Neuronal stem cell (in vitro differentiated cells): ENCODE data around the gene OR7C2.
A peak's percentile ranks its signal among the peaks of the same experiment; 100 is the strongest.

ENCODE experiments used
- DNase-seq: peaks from one replicate; pipeline ENCODE4 v3.0.0-alpha.2; 2013; ENCODE audit warnings: low spot score
- H2AFZ ChIP-seq: one replicate; pipeline ENCODE4 v1.6.1; 2013; ENCODE audit warnings: mild to moderate bottlenecking, low read length, inconsistent platforms
- H2AK5ac ChIP-seq: 2 replicates; pipeline ENCODE4 v1.6.1; 2013; ENCODE audit warnings: low read depth, mild to moderate bottlenecking, inconsistent platforms, low read length, moderate library complexity, mixed read lengths
- H2BK120ac ChIP-seq: 2 replicates; pipeline ENCODE4 v1.6.1; 2013; ENCODE audit warnings: low read depth, mild to moderate bottlenecking, inconsistent platforms, low read length, moderate library complexity, mixed read lengths
- H2BK12ac ChIP-seq: one replicate; pipeline ENCODE4 v1.6.1; 2013; ENCODE audit warnings: low read length, inconsistent platforms
- H2BK15ac ChIP-seq: 2 replicates; pipeline ENCODE4 v1.6.1; 2013; ENCODE audit warnings: mild to moderate bottlenecking, low read length, inconsistent platforms, mixed read lengths
- H2BK5ac ChIP-seq: one replicate; pipeline ENCODE4 v1.6.1; 2013; ENCODE audit warnings: inconsistent platforms, mild to moderate bottlenecking, low read length, moderate library complexity
- H3K14ac ChIP-seq: one replicate; pipeline ENCODE4 v1.6.1; 2013; ENCODE audit warnings: low read length, inconsistent platforms
- H3K18ac ChIP-seq: 2 replicates; pipeline ENCODE4 v1.6.1; 2013; ENCODE audit warnings: low read length, inconsistent platforms
- H3K23ac ChIP-seq: 2 replicates; pipeline ENCODE4 v1.6.1; 2013; ENCODE audit warnings: low read depth, mild to moderate bottlenecking, mixed read lengths, low read length, inconsistent platforms; ENCODE audit not compliant: poor library complexity
- H3K27ac ChIP-seq: replicated peaks from 3 replicates; pipeline ENCODE4 v1.5.1; 2013; ENCODE audit warnings: low read length, inconsistent platforms
- H3K27me3 ChIP-seq, 3 experiments: 2 replicates each; pipeline ENCODE4 v1.6.1; 2013; ENCODE audit warnings: low read length in 3 of 3, mild to moderate bottlenecking in 2 of 3, inconsistent platforms in 1 of 3, low read depth in 1 of 3, mixed read lengths in 1 of 3, moderate library complexity in 1 of 3; ENCODE audit not compliant: control insufficient read depth in 3 of 3, insufficient read depth in 3 of 3
- H3K36me3 ChIP-seq, 2 donors: replicated peaks in 1 of 2; 2 replicates each; pipeline ENCODE4 v1.6.1; 2013; ENCODE audit warnings: low read length in 2 of 2; ENCODE audit not compliant: control insufficient read depth in 2 of 2, insufficient read depth in 2 of 2
- H3K4ac ChIP-seq: 2 replicates; pipeline ENCODE4 v1.6.1; 2013; ENCODE audit warnings: inconsistent platforms, mild to moderate bottlenecking, low read length, moderate library complexity
- H3K4me1 ChIP-seq, 2 donors: 1 replicate in 1 of 2; 2 replicates in 1 of 2; pipeline ENCODE4 v1.6.1; 2013; ENCODE audit warnings: low read length in 2 of 2, low read depth in 1 of 2; ENCODE audit not compliant: control insufficient read depth in 2 of 2, insufficient read depth in 1 of 2
- H3K4me2 ChIP-seq: one replicate; pipeline ENCODE4 v1.6.1; 2013; ENCODE audit warnings: mild to moderate bottlenecking, low read length, inconsistent platforms; ENCODE audit not compliant: insufficient read depth, poor library complexity, severe bottlenecking
- H3K4me3 ChIP-seq, 2 donors: 2 replicates each; pipeline ENCODE4 v1.5.1; 2013; ENCODE audit warnings: low read length in 2 of 2, mild to moderate bottlenecking in 2 of 2, inconsistent platforms in 1 of 2, moderate library complexity in 1 of 2
- H3K79me1 ChIP-seq: one replicate; pipeline ENCODE4 v1.6.1; 2013; ENCODE audit warnings: low read depth, mild to moderate bottlenecking, inconsistent platforms, low read length, moderate library complexity
- H3K9ac ChIP-seq: one replicate; pipeline ENCODE4 v1.6.1; 2013; ENCODE audit warnings: mild to moderate bottlenecking, low read depth, low read length, inconsistent platforms; ENCODE audit not compliant: poor library complexity
- H3K9me3 ChIP-seq, 2 donors: replicated peaks in 1 of 2; 2 replicates each; pipeline versions ENCODE3 to v1.6.1; 2013; ENCODE audit warnings: low read length in 2 of 2, mild to moderate bottlenecking in 2 of 2, inconsistent platforms in 1 of 2, low read depth in 1 of 2, mixed read lengths in 1 of 2, moderate library complexity in 1 of 2; ENCODE audit not compliant: control insufficient read depth in 2 of 2, insufficient read depth in 1 of 2
- H4K8ac ChIP-seq: one replicate; pipeline ENCODE4 v1.6.1; 2013; ENCODE audit warnings: low read depth, mild to moderate bottlenecking, inconsistent platforms, low read length, moderate library complexity
- H4K91ac ChIP-seq: one replicate; pipeline ENCODE4 v1.6.1; 2013; ENCODE audit warnings: low read length, low read depth, mild to moderate bottlenecking, inconsistent platforms; ENCODE audit not compliant: poor library complexity
- WGBS, 2 donors: extraction: QIAGEN DNeasy Blood & Tissue Kit; methylation state at CpG; one replicate each; pipeline ENCODE4 v1.1.7; 2013; ENCODE audit warnings: missing lambda C conversion rate in 2 of 2, mixed read lengths in 1 of 2; ENCODE audit not compliant: insufficient read length in 2 of 2, insufficient replicate concordance in 1 of 2; ENCODE audit errors: extremely low coverage in 2 of 2; 5-methylcytosine and 5-hydroxymethylcytosine counted together

OR7C2 gene

DNA sequence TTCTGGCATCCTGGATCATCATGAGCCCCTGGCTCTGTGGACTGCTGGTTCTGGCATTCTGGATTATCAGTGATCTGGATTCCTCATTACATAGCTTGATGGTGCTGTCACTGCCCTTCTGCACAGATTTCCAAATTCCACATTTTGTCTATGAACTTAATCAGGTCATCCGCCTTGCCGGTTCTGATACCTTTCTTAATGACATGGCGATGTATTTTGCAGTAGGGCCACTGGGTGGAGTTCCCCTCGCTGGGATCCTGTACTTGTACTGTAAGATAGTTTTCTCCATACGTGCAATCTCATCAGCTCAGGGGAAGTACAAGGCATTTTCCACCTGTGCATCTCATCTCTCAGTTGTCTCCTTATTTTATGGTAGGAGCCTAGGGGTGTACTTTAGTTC lies 24.4 kb upstream of the OR7C2 start:
- Histone ChIP-seq H3K79me1 (no peaks in the 10 kb centered on the region), H2AFZ (no peak overlapping the region), H3K9ac (no peak overlapping the region), H3K27ac (no peak overlapping the region), H2BK15ac (no peak overlapping the region), H2BK120ac (no peak overlapping the region), H4K91ac (no peak overlapping the region), H2BK5ac (no peak overlapping the region), H3K27me3 (peaks cover 0 to 12% (median 0%) of the 10 kb centered on the region in 3 experiments), H3K18ac (no peak overlapping the region), H2AK5ac (no peak overlapping the region), H3K23ac (peak overlapping the region; percentile 37), H3K4ac (no peak overlapping the region), H4K8ac (no peak overlapping the region), H3K4me2 (no peak overlapping the region), H2BK12ac (no peak overlapping the region), H3K4me3 (peak overlapping the region in 1 of 2 donors; percentile 34), H3K36me3 (no peaks in the 10 kb centered on the region), H3K14ac (no peak overlapping the region), H3K4me1 (no peaks in the 10 kb centered on the region), H3K9me3 (peaks cover 0 to 3% of the 10 kb centered on the region in 2 donors)
- DNase-seq: no peak
- no CpG with 5 or more reads among the region's 5 CpGs for WGBS, 2 donors

DNA sequence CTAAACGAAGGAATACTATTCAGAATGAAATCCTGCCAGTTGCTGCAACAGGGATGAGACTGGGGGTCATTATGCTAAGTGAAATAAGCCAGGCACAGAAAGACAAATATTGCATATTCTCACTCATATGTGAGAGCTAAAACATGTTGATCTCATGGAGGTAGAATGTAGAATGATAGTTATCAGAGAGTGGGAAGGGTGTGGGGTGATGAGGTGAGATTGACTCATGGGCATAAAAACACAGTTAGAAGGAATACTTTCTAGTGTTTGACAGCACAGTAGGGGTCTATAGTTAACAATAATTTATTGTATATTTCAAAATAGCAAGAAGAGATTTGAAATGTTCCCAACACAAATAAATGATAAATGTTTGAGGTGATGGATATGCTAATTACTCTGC lies 7.8 kb upstream of the OR7C2 start:
- Histone ChIP-seq H3K23ac (no peak overlapping the region), H3K27ac (no peak overlapping the region), H3K9ac (no peak overlapping the region), H3K9me3 (peaks cover 0 to 4% of the 10 kb centered on the region in 2 donors), H3K4me1 (no peaks in the 10 kb centered on the region), H3K4me2 (no peak overlapping the region), H3K14ac (no peak overlapping the region), H3K79me1 (no peaks in the 10 kb centered on the region), H2AFZ (no peak overlapping the region), H3K36me3 (no peaks in the 10 kb centered on the region), H3K4me3 (no peak overlapping the region), H2BK5ac (no peak overlapping the region), H2BK15ac (no peak overlapping the region), H2AK5ac (no peak overlapping the region), H3K4ac (no peak overlapping the region), H3K27me3 (no peaks in the 10 kb centered on the region), H3K18ac (no peak overlapping the region), H4K8ac (no peak overlapping the region), H2BK120ac (no peak overlapping the region), H4K91ac (no peak overlapping the region), H2BK12ac (no peak overlapping the region)
- WGBS, 2 donors: no CpG with 5 or more reads among the region's 1 CpG
- no peak for DNase-seq

DNA sequence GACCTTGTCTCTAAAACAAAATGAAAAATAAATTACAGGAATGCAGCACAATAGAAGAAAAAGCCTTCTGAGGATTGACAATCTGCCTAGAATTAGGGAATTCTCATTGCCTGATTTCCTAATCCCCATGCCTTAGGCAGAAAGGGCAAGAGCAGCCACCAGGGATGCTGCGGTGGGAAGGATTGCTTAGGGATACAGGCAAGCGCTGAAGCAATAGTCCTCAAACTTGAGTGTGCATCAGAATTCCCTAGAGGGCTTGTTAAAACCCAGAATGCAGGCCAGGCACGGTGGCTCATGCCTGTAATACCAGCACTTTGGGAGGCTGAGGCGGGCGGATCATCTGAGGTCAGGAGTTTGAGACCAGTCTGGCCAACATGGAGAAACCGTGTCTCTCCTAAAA lies 1.0 kb upstream of the OR7C2 start:
- Histone ChIP-seq H3K9ac (no peak overlapping the region), H3K27me3 (no peaks in the 10 kb centered on the region), H3K4me3 (no peak overlapping the region), H2BK12ac (no peak overlapping the region), H2BK5ac (no peak overlapping the region), H2AFZ (no peak overlapping the region), H2BK15ac (no peak overlapping the region), H3K4ac (no peak overlapping the region), H3K18ac (no peak overlapping the region), H3K36me3 (no peaks in the 10 kb centered on the region), H3K4me1 (no peaks in the 10 kb centered on the region), H3K27ac (no peak overlapping the region), H4K8ac (no peak overlapping the region), H2BK120ac (no peak overlapping the region), H4K91ac (no peak overlapping the region), H3K14ac (no peak overlapping the region), H2AK5ac (no peak overlapping the region), H3K9me3 (peaks cover 0 to 9% of the 10 kb centered on the region in 2 donors), H3K23ac (no peak overlapping the region), H3K4me2 (no peak overlapping the region), H3K79me1 (no peaks in the 10 kb centered on the region)
- DNase-seq: no peak
- WGBS, 2 donors: no CpG with 5 or more reads among the region's 6 CpGs

DNA sequence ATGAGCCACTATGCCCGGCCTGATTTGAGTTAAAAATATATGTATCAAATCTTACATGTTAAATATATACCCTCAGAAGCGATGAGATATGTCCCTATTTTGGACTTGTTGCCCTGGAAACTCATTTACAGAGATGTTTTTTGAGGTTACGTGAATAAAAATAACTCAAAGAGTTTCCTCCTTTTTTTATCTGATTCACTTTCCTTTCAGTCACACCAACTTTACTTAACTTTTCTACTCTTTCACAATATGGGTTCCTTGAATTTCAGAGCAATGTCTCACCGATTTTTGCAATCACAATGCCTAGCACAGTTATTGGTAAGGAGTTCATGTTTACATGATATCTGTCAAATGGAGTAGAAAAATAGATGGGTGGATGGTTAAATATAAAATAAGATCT lies 2.3 kb downstream of the OR7C2 start:
- no peak overlapping the region for H3K27ac ChIP-seq
- WGBS, 2 donors: no CpG with 5 or more reads among the region's 4 CpGs
- no peaks in the 10 kb centered on the region for H3K27me3 ChIP-seq
- no peak overlapping the region for H2BK12ac ChIP-seq
- no peak overlapping the region for H3K23ac ChIP-seq
- H3K4me2 ChIP-seq: no peak overlapping the region
- no peak overlapping the region for H2BK120ac ChIP-seq
- no peak overlapping the region for H2AK5ac ChIP-seq
- no peak overlapping the region for H3K14ac ChIP-seq
- H3K4me1 ChIP-seq: no peaks in the 10 kb centered on the region
- no peak overlapping the region for H2BK5ac ChIP-seq
- no peaks in the 10 kb centered on the region for H3K36me3 ChIP-seq
- H2AFZ ChIP-seq: no peak overlapping the region
- H3K79me1 ChIP-seq: peaks cover 2% of the 10 kb centered on the region
- no peak overlapping the region for H4K91ac ChIP-seq
- H3K4ac ChIP-seq: no peak overlapping the region
- no peak overlapping the region for H4K8ac ChIP-seq
- H3K4me3 ChIP-seq: no peak overlapping the region
- H2BK15ac ChIP-seq: no peak overlapping the region
- DNase-seq: no peak
- no peak overlapping the region for H3K18ac ChIP-seq
- peaks cover 0 to 9% of the 10 kb centered on the region in 2 donors for H3K9me3 ChIP-seq
- no peak overlapping the region for H3K9ac ChIP-seq
